Right atrium auricular region (tissue), 2 donors: ENCODE measurements around the gene NIPAL3. TPM values are rescaled to one million over a fixed set of nuclear protein-coding genes. Genes with fewer than 3 reads are reported as not detected.
A peak's percentile ranks its signal among the peaks of the same experiment; 100 is the strongest.

Source experiments
- DNase-seq: peaks from one replicate; pipeline ENCODE4 v3.0.0-alpha.2; 2019; ENCODE audit warnings: low spot score
- H3K27ac ChIP-seq, 2 donors: fragments of 200-600 bp; sonication (generic); 1 replicate in 1 of 2; 2 replicates in 1 of 2; pipeline ENCODE4 v1.5.1; 2016 to 2019
- H3K27me3 ChIP-seq, 2 donors: fragments of 200-600 bp; sonication (generic); one replicate each; pipeline versions ENCODE4 v1.5.1 to v1.6.0; 2017 to 2019
- H3K36me3 ChIP-seq: fragments of 200-600 bp; sonication (generic); one replicate; pipeline ENCODE4 v1.5.1; 2016
- H3K4me1 ChIP-seq, 2 donors: fragments of 200-600 bp; sonication (generic); one replicate each; pipeline versions ENCODE4 v1.5.1 to v1.6.0; 2017 to 2019
- H3K4me3 ChIP-seq, 2 donors: fragments of 200-600 bp; sonication (generic); 1 replicate in 1 of 2; 2 replicates in 1 of 2; pipeline ENCODE4 v1.5.1; 2017 to 2019; ENCODE audit warnings: mild to moderate bottlenecking in 1 of 2, moderate library complexity in 1 of 2
- H3K9me3 ChIP-seq, 2 donors: fragments of 200-600 bp; sonication (generic); one replicate each; pipeline ENCODE4 v1.5.1; 2019
- total RNA-seq, 2 donors: library from RNA; depleted of rRNA; stranded (reverse); fragments of >200 nt; gene quantifications; one replicate each; pipeline ENCODE4 v1.1.0, GENCODE V29; 2016
- TF ChIP-seq, protein P1 (sequence below), 2 donors: fragments of 200-600 bp; sonication (generic); IDR thresholded peaks; one replicate each; pipeline ENCODE4 v1.5.1; 2019; ENCODE audit warnings: antibody characterized with exemption in 2 of 2

The NIPAL3 gene
- total RNA-seq = 10 to 100 TPM; 34.8 to 43.3 TPM

DNA sequence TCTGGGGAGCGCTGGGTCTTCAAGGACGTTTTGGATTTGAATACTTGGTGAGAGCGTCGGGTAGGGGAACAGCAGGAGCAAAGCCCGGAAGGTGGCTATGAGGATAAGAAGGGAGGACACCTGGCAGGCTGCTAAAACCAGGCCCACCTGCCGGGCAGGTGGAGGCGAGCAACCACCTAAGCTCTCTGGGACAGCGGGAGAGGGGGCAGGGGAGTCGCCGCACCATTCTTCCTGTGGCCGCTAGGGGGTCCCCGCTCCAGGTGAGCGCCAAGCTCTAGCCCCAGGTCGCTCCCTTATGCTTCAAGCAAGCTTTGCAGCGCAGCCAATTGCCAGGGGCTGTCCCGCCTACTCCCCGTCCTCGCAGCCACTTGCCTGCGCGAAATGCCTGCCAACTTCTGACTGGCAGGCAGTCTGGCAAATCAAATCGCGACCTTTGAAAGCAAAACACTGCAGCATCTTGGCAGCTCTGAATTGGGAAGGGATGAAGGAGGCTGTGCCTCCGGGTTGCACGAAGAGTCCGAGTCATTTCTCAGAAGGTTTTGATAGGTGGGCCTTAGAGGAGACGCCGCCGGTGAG, at the start of gene NIPAL3:
Gene NIPAL3 (plus strand): TSS at position 469 of the 576 bp plus-strand sequence. CDS start 3,746 bp downstream, outside the sequence.
- Histone ChIP-seq H3K9me3 (no peaks in the 10 kb centered on the region), H3K36me3 (no peaks in the 10 kb centered on the region), H3K27me3 (no peaks in the 10 kb centered on the region), H3K27ac (peak within 1 kb of the TSS; percentile 29 to 32), H3K4me1 (peaks cover 0 to 14% of the 10 kb centered on the region in 2 donors), H3K4me3 (peak within 1 kb of the TSS; percentile 58 to 71)
- TF ChIP-seq, protein P1, sequence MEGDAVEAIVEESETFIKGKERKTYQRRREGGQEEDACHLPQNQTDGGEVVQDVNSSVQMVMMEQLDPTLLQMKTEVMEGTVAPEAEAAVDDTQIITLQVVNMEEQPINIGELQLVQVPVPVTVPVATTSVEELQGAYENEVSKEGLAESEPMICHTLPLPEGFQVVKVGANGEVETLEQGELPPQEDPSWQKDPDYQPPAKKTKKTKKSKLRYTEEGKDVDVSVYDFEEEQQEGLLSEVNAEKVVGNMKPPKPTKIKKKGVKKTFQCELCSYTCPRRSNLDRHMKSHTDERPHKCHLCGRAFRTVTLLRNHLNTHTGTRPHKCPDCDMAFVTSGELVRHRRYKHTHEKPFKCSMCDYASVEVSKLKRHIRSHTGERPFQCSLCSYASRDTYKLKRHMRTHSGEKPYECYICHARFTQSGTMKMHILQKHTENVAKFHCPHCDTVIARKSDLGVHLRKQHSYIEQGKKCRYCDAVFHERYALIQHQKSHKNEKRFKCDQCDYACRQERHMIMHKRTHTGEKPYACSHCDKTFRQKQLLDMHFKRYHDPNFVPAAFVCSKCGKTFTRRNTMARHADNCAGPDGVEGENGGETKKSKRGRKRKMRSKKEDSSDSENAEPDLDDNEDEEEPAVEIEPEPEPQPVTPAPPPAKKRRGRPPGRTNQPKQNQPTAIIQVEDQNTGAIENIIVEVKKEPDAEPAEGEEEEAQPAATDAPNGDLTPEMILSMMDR (IDR thresholded peaks at IDR 0.05) = peak; percentile 61 to 87
- peak; percentile 96 for DNase-seq

- TF ChIP-seq, protein P1 (IDR thresholded peaks at IDR 0.05) = no peak
- Histone ChIP-seq H3K4me3 (no peak overlapping the region), H3K27ac (no peak overlapping the region), H3K36me3 (no peaks in the 10 kb centered on the region), H3K4me1 (peaks cover 0 to 9% of the 10 kb centered on the region in 2 donors), H3K27me3 (no peaks in the 10 kb centered on the region), H3K9me3 (no peaks in the 10 kb centered on the region)
- DNase-seq = no peak
Observed at GRCh38 chr1:24366707-24367106, 48.9 kb upstream of the NIPAL3 start.

DNA sequence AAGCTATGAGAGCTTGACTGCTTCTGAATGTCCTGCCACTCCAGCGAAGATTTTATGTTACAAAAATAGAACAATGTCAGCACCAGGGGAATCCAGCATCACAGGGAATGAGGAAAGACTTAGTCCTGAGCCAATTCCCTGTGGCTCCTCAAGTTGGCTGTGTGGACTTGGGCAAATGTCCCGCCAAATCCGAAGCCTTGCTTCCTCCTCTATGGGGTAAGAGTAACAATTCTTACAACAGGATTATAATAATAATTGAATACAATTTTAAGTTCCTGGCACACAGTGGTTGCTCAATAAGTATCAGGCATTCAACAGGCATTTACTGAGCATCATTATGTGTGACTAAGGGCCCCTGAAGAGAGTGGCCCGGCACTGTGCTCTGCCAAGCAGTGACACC, 46.4 kb upstream of the NIPAL3 start:
- TF ChIP-seq, protein P1 (IDR thresholded peaks at IDR 0.05) = no peak
- Histone ChIP-seq H3K9me3 (no peaks in the 10 kb centered on the region), H3K4me3 (no peak overlapping the region), H3K27ac (no peak overlapping the region), H3K4me1 (no peaks in the 10 kb centered on the region), H3K36me3 (no peaks in the 10 kb centered on the region), H3K27me3 (no peaks in the 10 kb centered on the region)
- DNase-seq = peak; percentile 75

DNA sequence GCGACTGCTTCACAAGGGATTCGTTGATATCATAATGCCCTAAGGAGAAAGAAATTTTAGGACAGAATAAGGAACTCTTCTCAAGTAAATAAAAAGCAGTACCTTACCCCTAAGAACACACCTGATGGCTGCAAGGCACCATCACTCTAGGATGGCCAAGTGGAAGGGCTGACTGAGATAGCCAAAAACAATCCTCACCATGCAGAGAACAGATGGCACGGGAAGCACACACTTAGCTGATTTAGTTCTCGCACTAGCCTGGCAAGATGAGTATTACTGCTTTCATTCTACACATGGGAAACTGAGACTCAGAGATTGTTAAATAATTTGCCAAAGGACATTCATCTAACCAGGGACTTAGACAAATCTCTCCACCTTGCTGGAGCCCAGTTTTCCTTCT, 45.8 kb upstream of the NIPAL3 start:
- Histone ChIP-seq H3K4me3 (no peak overlapping the region), H3K9me3 (no peaks in the 10 kb centered on the region), H3K4me1 (no peaks in the 10 kb centered on the region), H3K27me3 (no peaks in the 10 kb centered on the region), H3K36me3 (no peaks in the 10 kb centered on the region), H3K27ac (no peak overlapping the region)
- TF ChIP-seq, protein P1 (IDR thresholded peaks at IDR 0.05) = no peak
- no peak for DNase-seq

- Histone ChIP-seq H3K9me3 (no peaks in the 10 kb centered on the region), H3K36me3 (no peaks in the 10 kb centered on the region), H3K4me1 (no peaks in the 10 kb centered on the region), H3K27ac (no peak overlapping the region), H3K4me3 (no peak overlapping the region), H3K27me3 (no peaks in the 10 kb centered on the region)
- DNase-seq = no peak
- TF ChIP-seq, protein P1 (IDR thresholded peaks at IDR 0.05) = no peak
Observed at GRCh38 chr1:24373044-24373443, 42.6 kb upstream of the NIPAL3 start.

DNA sequence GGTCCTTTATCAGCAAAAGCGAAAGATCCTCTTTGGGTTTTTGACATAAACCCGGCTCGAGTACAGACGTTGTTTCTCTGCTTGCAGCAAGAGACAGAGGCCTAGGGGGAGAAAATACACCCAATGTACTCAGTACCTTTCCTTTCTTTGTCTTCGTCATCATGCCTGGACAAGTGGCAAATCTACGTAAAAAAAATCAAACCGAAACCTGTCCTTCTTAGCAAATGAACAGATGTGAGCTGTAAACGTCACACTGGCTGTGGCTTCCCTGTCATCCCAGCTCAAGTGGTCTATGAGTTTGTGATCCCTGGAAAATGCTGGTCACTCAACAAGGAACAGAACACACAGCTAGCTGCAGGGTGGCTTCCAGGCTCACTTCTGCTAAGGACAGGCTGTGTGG, 41.9 kb upstream of the NIPAL3 start:
- no peak for DNase-seq
- Histone ChIP-seq H3K9me3 (no peaks in the 10 kb centered on the region), H3K4me3 (no peak overlapping the region), H3K36me3 (no peaks in the 10 kb centered on the region), H3K4me1 (no peaks in the 10 kb centered on the region), H3K27ac (no peak overlapping the region), H3K27me3 (no peaks in the 10 kb centered on the region)
- TF ChIP-seq, protein P1 (IDR thresholded peaks at IDR 0.05) = no peak
